Fibroblast of villous mesenchyme (primary cell): ENCODE results near the gene PGLYRP2. TPM values are rescaled to one million over a fixed set of nuclear protein-coding genes. Genes with fewer than 3 reads are reported as not detected.

Source experiments
- DNase-seq: peaks from one replicate; pipeline ENCODE4 v3.0.0-alpha.2; 2010; ENCODE audit warnings: low read depth
- H3K4me3 ChIP-seq: 2 replicates; pipeline ENCODE4 v1.5.1; 2011; ENCODE audit warnings: low read depth, mild to moderate bottlenecking, low read length
- total RNA-seq: library from RNA; depleted of rRNA; stranded (reverse); fragments of >200 nt; gene quantifications from 2 replicates; pipeline ENCODE4 v1.2.3, GENCODE V29; 2012
- TF ChIP-seq, protein P1 (sequence below): IDR thresholded peaks from 2 replicates; pipeline ENCODE4 v1.5.1; 2012; ENCODE audit warnings: low read depth, mild to moderate bottlenecking, low read length; ENCODE audit not compliant: insufficient read depth

The PGLYRP2 gene
- total RNA-seq, 1 donor = not detected

DNA sequence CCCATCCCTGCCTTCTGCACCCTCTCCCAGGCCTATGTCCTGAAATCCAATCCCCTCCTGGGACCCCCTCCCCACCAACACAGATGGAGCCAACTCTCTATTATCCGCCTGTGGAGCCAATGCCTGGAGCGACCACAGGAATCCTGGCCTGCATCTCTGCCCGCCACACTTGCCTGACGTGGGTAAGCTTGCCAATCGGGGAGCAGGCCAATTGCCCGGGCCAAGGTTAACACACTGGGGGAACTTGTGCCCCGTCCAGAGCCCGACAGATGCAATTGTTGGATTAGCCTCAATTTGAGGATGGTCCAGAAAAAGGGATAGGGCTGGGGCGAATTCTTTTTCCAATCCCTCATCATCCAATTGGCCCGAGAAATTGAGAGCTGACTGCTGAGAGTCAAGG, 35.5 kb downstream of the PGLYRP2 start:
- TF ChIP-seq, protein P1, sequence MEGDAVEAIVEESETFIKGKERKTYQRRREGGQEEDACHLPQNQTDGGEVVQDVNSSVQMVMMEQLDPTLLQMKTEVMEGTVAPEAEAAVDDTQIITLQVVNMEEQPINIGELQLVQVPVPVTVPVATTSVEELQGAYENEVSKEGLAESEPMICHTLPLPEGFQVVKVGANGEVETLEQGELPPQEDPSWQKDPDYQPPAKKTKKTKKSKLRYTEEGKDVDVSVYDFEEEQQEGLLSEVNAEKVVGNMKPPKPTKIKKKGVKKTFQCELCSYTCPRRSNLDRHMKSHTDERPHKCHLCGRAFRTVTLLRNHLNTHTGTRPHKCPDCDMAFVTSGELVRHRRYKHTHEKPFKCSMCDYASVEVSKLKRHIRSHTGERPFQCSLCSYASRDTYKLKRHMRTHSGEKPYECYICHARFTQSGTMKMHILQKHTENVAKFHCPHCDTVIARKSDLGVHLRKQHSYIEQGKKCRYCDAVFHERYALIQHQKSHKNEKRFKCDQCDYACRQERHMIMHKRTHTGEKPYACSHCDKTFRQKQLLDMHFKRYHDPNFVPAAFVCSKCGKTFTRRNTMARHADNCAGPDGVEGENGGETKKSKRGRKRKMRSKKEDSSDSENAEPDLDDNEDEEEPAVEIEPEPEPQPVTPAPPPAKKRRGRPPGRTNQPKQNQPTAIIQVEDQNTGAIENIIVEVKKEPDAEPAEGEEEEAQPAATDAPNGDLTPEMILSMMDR = no peak
- DNase-seq = no peak
- no peak overlapping the region for H3K4me3 ChIP-seq

DNA sequence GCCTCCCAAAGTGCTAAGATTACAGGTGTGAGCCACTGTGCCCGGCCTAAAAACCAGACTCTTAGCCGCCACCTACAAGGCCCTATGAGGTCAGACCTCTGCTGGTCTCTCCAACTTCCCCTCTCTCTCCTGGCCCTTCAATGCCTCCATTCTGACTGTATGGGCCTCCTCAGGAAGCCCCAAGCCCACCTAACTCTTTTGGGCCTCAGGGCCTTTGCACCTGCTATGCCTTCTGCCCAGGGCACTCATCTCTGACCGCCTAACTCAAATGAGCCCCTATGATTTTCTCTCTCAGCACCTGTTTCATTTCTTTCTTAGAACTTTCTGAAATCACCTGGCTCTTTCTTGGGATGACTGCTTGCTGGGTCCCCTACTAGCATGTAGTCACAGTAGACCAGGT, 36.0 kb downstream of the PGLYRP2 start:
- no peak overlapping the region for H3K4me3 ChIP-seq
- TF ChIP-seq, protein P1 = no peak

DNA sequence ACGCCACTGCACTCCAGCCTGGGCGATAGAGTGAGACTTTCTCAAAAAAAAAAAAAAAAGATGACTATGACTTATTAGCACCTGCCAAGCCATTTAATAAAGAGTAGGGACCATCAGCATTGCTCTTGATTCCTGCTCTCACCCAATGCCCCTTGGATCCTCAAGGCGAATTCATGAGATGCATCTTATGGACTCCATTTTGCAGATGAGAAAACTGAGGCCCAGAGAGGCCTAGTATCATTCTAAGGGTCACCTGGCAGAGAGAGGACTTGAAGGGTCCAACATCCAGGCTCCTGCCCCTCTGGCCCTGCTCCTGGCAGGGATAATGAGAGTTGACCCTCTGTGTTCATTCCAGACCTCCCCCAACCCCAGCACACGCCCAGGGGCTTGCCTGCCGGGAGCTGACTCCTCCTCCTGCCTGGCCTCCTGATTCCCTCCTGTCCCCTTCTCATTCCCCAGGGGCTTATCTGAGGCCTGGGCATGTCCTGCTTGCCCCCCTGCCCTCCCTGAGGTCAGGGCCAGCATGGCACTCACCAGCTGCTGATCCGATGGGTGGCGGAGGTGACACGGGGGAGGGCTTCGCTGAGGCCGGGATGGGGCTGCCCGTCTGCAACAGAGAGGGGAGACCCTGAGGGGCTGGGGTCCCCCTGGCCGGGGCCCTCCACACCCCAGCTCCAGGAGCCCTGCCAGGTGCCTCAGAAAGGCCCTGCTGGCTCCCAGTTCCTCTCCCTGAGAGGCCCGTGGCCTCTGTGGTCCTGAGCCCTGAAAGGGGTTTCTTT, 37.0 kb downstream of the PGLYRP2 start:
- TF ChIP-seq, protein P1 = no peak

More for the DNA sequence above, 36.0 kb downstream of the PGLYRP2 start:
- DNase-seq = no peak

DNA sequence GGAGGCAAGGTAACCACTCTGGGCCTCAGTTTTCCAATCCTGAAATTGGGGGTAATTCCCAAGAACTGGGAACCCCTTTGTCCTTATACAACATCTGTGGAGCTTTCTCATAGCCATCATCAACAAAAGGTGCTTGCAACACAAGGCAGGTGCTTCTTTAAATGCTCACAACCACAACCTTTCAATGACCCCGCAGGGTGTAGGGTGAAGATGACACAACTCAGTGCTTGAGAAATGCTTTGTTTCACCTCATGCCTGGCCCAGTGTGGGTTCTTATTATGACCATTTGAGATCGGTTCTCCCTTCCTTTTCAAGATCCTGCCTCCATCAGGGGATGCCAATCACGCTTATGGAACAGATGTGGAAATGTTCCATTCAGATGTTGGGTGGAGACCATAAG, 38.0 kb downstream of the PGLYRP2 start:
- H3K4me3 ChIP-seq = no peak overlapping the region
- no peak for DNase-seq
- TF ChIP-seq, protein P1 = no peak

More for the DNA sequence above, 37.0 kb downstream of the PGLYRP2 start:
- no peak for DNase-seq
- H3K4me3 ChIP-seq = no peak overlapping the region

DNA sequence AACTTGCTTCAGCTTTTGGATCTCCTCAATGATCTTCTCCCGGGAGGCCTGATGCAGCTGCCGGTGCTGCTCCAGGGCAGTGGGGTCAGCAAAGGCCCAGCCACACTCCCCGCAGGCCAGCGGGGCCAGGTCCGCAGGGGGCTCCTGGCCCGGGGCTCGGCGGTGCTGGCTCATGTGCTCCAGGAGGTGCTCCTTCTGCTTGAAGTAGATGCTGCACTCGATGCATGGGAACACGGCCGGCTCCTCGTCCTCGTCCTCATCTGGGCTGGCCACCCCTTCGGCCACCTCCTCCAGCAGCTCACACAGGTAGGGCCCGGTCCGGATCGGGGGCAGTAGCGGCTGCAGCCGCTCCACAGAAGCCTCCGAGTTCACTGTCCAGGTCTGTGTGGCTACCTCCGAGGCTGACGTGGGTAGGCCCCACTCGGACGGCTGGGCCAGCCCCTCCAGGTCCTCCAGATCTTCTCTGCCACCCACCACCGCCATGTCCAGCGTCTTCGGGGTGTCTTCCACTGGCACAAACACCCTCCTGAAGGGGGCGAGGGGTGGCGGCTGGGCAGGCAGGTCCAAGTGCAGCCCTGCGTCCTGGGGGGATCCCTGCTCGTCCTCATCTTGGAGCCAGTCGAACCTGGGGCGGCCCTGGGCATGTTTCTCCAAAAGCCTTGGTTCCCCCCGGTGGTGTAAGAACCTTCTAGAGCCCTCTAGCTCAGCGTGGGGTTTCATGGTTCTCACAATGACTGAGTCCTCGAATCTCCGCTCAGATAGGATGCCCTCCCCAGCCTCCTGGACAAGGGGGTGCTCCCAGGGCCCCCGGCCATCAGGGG, 39.3 kb downstream of the PGLYRP2 start:
- DNase-seq = no peak
- TF ChIP-seq, protein P1 = no peak
- H3K4me3 ChIP-seq = no peak overlapping the region

DNA sequence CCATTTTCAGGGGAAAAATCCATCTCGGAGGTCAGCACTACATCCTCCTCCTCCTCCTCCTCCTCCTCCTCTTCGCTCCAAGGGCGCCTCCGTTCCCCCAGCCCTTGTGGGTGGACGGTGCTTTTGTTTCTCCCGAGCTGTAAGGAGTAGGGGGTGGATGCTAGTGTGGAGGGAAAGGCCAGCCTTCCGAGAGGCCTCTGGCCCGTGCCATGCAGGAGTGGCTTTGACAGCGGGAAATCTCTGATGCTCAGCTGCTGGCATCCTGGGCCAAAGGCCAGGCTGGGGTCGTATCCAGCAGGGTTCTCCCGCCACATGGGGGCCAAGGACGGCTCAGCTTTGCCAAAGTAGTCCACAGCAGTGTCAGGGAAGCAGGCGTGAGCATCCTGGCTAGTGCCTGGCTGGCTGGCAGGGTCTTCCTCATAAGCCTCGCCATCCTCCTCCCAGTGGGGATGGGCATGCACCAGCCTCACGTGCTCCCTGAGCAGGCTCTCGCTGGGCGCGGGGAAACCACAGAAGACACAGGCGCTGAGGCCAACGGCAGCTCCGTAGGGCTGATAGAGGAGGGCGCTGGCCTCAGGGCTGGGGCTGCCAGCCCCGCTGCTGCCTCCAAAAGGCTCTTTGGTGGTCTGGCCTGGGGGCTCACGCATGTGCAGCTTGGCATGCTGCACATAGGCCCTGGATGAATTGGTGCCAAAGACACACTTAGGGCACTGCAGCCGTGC, 40.1 kb downstream of the PGLYRP2 start:
- no peak overlapping the region for H3K4me3 ChIP-seq

More for the DNA sequence above, 40.1 kb downstream of the PGLYRP2 start:
- DNase-seq = no peak
- TF ChIP-seq, protein P1 = no peak
